ENCODE measurements around the gene PLCG2.
"Not testable (repeated sequence)": the region's sequence is repeated elsewhere in the genome, so short reads cannot be mapped to it uniquely, and the experiment has no call there.

Gene PLCG2

DNA sequence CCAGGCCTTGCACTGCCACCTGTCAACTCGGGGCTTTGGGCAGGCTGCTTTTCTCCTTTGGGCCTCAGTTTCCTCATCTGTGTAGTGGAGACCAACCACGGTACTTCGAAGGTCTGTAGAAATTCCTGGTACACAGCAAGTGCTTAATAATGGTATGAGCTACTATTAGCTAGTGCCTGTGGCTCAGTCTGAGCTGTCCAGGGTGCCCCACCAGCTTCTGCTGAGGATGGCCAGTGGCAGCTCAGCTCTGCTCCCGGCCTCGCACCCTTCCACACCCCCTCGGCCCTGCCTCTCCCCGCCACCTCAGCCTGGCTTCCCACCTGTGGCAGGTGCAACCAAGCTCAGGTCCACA is 26.2 kb upstream of the PLCG2 start:
- no peak for DNase-seq (ENCODE audit: low read depth in 2 of 2, low spot score in 1 of 2)

DNA sequence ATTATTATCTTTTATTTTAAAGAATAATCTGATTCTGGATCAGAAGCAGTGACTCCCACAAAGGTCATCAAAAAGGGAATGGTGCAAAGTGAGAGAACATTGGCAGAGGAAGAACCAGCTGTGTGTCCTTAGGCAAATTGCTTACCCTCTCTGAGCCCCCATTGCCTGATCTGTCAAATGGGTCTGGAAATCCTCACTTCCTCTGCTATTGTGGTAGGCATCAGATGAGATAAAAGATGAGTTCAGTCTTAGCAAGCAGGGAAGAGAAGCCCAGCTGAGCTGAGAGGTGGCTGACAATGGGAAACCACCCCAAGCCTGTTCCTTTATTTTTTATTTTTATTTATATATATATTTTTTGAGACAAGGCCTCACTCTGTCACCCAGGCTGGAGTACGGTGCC is 24.2 kb upstream of the PLCG2 start:
- DNase-seq (ENCODE audit: low read depth in 2 of 2, low spot score in 1 of 2), result no peak

DNA sequence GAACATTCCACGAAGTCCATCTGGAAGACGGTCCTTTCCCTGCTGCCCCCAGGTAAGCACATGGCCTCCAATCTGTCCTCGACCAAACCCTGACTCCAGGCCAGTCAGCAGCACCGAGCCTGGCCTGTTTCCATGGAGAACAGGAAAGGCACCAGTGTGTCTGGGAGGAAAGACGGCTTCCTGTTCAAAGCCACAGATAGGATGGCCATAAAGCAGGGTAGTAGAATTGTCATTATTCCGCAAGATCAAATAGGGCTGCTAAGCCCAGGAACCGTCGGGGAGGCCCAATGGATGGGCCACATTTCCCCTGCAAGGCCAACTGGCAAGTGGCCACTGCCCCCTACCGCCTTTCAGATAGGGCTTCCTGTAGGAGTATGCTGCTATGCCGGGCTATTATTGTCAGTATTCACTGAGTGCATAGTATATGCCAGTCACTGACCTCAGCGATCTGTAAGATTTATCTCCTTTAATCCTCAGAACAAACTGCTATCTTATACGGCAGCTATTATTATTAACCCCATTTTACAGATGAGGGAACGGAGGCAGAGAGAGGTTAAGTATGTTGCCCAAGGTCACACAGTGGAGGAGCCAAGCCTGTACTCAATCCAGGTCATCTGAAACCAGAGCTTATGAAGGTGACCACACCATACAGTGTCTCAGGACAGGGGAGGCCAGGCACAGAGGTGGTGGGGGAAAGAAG is 23.0 kb upstream of the PLCG2 start:
- no peak for DNase-seq (ENCODE audit: low read depth in 2 of 2, low spot score in 1 of 2)

DNA sequence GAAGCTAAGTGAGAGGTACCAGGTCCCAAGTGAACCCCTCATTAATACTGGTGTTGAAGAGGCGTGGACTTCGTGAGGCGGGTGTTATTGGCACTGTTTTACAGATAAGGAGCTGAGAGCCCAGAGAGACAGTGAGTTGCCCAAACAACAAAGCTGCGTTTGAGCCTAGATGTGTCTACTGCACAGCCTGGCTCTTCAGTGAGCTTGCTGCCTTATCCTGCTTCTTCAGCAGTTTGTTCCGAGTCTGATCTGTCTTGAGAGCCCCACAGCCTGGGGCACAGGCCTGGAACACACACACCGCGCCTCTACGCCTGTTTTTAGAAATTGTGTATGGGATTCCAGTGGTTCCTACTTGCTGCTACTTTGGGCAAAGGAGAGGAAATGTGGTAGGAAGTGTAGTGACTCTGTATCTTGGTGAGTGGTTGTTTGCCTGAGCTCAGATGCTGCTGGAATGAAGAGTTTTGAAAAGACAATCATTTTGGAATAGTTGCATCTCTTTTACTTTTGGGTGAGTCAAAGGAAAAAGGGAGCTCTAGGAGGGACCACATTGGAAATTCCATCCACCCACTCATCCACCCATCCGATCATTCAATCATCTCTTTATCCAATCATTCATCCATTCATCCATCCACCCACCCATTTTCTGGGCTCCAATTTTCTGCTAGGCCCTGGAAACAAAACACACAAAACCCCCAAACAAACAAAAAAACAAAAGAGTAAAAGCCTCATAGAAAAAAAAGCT is 22.3 kb upstream of the PLCG2 start:
- DNase-seq (ENCODE audit: low read depth in 2 of 2, low spot score in 1 of 2), result no peak

DNA sequence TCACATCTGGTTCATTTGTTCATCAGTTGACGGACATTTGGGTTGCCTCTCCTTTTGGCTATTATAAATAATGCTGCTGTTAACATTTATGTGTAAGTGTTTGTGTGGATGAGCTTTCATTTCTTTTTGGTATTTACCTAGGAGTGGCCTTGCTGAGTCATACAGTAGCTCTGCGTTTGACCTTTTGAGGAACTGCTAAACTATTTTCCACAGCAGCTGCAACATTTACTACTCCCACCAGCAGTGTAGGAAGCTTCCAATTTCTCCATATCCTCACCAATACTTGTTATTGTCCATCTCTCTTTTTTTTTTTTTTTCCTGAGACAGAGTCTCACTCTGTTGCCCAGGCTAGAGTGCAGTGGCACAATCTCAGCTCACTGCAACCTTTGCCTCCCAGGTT is 20.7 kb upstream of the PLCG2 start:
- DNase-seq (ENCODE audit: low read depth in 2 of 2, low spot score in 1 of 2), result no peak

DNA sequence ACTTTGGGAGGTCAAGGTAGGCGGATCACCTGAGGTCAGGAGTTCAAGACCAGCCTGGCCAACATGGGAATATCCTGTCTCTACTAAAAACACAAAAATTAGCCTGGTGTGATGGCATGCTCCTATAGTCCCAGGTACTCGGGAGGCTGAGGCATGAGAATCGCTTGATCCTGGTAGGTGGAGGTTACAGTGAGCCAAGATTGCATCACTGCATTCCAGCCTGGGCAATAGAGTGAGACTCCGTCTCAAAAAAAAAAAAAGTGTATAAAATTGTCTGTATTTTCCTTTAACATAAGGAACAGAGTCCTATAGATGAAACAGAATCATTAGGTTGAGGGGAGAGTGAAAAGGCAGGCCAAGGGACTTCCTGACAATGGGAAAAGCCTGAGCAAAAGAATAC is 16.8 kb upstream of the PLCG2 start:
- DNase-seq (ENCODE audit: low read depth in 2 of 2, low spot score in 1 of 2), result not testable (repeated sequence)

DNA sequence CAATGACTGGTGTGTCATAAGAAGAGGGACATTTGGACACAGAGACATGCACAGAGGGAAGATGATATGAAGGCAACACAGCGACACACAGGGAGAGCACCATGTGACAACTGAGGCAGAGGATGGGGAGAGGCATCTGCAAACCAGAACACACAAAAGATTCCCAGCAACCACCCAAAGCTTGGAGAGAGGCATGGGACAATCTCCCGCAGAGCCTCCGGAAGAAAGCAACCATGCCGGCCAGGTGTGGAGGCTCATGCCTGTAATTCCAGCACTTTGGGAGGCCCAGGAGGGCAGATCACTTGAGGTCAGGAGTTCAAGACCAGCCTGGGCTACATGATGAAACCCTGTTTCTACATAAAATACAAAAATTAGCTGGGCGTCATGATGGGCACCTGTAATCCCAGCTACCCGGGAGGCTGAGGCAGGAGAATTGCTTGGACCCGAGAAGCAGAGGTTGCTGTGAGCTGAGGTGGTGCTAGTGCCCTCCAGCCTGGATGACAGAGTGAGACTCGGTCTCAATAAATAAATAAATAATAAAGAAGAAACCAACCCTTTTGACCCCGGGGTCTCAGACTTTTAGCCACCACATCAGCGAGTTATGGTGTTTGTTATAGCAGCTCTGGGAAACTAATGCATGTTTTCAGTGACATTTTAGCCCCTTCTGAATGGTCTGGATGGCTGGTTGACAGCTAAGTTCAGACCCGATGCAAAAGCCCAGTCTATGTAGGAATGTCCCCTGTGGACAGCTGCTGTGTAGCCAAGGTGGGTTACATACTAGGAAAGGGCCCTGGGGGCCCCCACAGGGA is 13.8 kb upstream of the PLCG2 start:
- no peak for DNase-seq (ENCODE audit: low read depth in 2 of 2, low spot score in 1 of 2)

DNA sequence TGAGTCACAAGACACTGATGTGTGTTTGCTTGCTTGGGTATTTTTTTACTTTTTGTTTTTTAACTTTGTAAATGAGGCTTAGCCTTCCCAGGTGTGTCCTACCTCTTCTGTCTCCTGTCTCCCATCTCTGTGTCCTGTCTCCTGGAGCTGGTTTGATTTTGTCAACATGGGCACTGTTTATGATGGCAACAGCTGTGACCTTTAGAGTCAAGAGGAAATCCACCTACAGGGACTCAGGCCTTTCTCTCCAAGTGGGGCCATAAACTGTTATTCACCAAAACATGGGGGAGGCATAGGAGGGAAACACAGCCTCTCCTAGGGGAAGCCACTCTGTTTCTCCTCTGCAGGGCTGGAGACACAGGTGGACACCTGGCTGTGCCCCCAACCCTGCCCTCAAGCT is 13.1 kb upstream of the PLCG2 start:
- DNase-seq (ENCODE audit: low read depth in 2 of 2, low spot score in 1 of 2), result no peak

DNA sequence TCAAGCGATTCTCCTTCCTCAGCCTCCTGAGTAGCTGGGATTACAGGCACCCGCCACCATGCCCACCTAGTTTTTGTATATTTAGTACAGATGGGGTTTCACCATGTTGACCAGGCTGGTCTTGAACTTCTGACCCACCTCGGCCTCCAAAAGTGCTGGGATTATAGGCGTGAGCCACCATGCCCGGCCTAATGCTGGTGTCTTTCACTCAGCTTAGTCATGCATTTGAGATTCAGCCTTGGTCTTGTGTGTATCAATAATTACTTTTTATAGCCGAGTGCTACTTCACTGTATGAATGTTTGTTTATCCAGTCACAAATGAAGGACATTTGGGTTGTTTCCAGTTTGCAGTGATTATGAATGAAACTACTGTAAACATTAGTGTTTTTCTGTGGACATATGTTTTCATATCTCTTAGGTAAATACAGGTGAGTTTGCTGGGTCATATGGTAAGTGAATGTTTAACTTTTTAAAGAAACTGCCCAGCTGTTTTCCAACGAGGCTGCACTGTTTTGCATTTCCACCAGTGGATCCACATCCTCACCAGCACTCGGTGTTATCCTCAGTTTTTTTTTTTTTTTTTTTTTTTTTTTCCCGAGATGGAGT is 11.0 kb upstream of the PLCG2 start:
- no peak for DNase-seq (ENCODE audit: low read depth in 2 of 2, low spot score in 1 of 2)

DNA sequence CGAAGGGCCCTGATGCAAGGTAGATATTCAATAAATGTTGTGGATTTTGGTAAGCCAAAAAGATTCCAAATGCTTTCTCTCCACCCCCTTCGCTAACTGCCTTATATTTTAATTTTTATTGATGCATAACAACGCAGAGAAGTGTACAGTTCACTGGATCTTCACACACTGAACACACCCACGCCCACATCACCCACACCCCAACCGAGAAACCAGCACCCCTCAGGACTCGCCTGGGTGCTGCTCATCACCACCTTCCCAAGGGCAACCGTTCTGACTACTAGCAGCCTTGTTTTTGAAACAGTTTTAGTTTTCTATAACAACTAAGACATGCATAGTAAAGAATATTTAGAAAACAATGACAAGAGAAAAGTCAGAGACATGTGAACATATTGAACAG is 9.1 kb upstream of the PLCG2 start:
- DNase-seq (ENCODE audit: low read depth in 2 of 2, low spot score in 1 of 2), result no peak

DNA sequence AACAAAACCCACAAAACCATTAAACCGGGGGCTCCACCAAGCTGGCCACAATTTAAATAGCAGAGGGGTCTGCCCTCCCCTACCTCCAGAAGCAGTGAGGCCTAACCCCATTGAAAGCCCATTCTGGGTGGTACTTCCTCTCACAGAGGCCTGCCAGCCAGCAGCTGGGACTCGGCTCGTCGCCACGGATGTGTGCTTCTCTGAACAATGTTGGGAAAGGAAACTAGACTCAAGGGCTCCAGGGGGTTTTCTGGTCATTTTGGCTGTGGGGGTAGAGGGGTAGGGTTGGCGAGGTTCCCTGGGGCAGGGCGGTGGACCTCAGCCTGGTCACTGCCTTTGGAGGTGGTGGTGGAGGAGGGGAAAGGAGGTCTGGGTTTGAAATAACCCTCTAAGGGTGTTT is 4.7 kb upstream of the PLCG2 start:
- no peak for DNase-seq (ENCODE audit: low read depth in 2 of 2, low spot score in 1 of 2)

DNA sequence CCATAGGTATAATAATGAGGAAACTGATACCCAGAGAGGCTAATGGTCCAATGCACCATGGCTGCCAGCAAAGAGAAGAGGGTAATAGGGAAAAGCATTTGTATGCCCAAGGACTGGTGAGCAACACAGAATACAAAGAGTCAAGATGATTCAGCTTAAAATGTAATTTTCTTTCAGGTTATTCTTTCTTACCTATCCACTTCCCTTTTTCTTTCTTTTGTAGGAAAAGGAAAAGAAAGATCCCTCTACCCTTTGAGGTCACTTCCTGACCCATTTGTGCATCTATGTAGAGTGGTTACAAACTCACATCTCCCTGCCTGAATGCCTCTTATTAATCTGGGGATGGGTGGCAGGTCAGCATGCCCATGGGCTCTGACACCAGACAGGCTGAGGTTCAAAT is 3.5 kb upstream of the PLCG2 start:
- DNase-seq (ENCODE audit: low read depth in 2 of 2, low spot score in 1 of 2), result no peak

DNA sequence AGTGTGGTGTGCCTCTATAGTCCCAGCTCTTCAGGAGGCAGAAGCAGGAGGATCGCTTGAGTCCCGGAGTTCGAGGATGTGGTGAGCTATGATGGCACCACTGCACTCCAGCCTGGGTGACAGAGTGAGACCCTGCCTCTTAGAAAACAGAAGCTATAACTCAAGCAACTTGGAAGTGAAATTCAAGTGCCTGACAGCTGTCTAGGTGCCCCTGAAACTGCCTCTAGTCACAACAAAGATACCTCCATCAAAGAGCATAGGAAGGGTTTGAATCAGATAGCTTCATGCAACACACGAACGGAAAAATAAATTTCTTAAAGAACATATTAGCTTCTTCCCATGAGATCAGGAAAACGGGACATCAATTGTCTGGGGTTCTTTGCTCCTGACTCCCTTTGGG is 860 bp upstream of the PLCG2 start:
- no peak for DNase-seq (ENCODE audit: low read depth in 2 of 2, low spot score in 1 of 2)

DNA sequence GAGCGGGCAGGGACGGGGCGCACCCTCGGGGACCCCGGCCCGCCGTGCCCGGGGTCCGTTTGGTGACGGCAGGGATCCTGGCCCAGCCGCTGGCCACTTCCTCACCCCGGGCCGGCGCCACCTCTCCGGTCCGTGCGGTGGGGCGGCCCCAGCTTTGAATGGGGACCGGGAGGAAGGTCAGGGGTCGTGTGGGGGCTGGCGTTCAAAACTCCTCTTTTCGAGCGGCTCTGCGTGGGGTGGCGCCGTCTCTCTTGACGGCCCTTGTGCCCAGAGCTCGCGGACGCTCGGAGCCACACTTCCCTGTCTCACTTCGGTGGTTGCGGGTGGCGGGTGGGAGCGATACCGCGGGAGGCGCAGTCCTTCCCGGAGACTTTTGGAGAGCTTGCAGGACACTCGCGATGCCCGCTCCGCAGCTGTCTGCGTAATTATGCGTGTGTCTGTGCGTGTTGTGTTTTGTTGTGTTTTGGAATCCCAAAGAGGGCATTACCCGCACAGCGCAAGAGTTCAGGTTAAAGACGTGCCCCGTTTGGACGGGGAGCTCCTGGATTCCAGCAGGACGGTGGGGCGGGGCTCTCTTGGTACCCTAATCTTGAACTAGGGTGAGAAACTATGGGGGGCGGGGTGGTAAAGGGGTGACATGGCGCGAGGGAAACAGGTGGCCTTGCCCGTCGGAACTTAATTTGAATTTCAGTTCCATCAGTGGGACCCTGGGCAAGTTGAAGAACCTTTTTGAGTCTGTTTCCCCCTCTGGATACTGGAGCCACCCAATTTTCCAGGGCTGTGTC is 637 bp downstream of the PLCG2 start:
- no peak for DNase-seq (ENCODE audit: low read depth in 2 of 2, low spot score in 1 of 2)

DNA sequence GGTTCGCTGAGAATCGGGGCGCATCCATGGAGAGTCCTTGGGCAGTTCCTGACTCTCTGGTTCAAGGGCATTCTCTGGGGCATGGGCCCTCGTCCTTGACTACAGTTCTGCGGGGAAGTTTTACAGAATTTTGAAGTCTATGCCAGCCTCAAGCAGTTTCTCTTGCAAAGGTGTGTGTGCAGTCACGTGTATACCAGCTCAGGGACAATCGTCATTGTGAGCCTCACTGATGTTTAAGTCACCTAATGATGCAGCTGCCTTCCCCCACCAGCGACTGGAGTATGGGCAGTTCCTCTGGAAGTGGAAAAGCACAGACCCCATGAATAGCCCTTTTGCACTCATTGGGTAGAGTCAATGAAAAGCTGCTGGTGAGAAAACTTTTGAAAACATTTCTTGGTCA is 1.3 kb downstream of the PLCG2 start:
- DNase-seq (ENCODE audit: low read depth in 2 of 2, low spot score in 1 of 2), result no peak

DNA sequence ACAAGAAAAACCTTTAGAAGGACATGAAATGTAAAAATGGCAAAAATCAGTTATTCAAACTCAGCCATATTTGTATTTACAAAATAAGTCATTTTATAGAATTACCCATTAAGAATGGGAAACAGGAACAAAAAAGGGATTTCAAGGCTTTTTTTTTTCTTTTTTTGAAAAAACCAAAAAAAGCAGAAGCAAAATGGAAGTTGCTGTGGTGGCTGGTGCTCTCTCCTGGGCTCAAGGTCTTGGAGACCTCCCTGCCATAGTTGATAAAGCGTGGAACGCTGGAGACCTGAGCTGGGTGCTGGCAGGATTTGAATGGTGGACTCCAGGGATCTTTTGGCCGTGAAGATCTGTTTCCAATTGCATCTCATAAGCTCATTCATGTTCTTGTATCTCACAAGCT is 3.1 kb downstream of the PLCG2 start:
- no peak for DNase-seq (ENCODE audit: low read depth in 2 of 2, low spot score in 1 of 2)

DNA sequence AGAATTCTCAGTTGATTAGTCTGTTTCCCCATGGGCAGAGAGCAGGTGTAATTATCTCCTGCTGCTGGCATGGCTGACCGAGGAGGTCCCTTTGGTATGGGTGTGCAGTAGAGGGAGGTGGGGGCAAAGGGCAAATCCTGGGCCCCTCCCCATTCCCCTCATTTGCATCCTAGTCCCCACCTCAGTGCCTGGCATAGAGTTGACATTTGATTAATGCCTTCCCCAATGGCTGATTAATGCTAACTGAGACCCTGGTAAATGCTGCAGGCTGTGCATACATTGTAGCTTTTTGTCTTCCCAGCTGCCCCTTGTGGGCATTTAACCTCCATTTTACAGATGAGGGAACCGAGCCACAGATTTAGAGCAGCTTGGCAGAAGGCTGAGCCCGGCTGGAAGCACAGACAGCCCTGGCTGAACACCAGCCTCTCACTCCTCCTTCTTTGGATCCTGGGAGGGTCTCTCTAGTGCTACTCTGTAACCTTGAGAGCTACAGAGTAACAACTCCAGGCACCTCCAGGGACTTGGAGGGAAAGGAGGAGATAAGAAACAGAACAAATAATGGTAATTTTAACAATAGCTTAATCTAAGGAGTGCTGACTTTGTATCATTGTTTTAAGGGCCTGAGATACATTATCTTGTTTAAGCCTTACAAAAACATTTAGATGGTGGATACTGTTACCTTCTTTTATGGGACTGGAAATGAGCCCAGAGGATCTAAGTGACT is 5.1 kb downstream of the PLCG2 start:
- no peak for DNase-seq (ENCODE audit: low read depth in 2 of 2, low spot score in 1 of 2)

DNA sequence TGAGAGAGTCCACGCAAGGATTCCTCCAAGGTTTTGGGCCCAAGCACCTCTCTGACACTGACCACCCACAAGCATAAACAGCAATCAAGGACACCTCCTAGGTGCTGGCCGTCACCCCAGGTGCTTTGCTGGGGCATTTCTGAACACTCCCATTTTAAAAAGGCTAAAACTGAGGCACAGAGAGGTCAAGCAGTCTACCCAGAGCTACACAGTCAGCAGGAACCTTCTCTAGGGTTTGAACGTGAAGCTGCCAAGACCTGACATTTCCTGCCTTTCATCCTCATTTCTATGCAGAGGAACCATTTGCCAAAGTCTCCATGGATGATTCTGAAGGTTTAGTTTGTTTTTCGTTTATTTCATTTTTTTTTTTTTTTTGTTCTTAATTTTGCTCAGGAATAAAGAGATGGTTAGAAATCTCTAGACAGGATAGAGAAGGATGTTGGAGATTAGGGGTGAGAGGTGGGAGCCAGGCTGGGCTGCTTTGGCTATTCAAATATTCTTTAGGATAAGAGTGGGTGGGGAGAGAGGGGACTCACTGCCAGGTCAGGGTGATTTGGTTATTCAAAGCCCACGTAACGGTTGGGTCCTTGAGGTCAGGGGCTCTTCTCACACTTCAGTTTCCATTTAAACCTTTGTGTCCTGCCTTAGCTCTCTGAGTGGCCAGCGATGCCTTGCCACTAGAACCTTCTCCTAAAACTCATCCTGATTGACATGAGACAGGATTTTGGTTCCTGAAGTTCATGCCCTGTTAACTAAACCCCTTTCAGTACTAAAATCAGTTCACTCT is 6.2 kb downstream of the PLCG2 start:
- DNase-seq (ENCODE audit: low read depth in 2 of 2, low spot score in 1 of 2), result no peak

DNA sequence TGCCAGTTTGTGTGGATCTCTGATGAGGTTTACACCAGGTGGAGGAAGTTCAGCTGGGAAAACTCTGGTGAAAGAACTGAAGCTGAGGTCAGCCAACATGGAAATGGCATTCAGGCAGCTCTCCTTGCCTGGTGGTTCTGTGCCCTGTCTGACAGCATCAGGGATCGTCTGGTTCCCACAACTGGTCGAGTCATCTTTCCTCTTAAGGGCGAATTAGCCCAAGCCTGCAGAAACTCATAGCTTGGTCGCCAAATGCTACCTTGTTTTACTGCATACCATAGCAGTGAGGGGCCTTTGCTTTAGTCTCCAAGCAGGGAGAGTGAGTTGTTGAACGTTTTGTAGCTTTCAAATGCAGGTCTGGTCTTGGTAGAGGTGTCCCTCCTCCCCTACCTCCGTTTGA is 7.2 kb downstream of the PLCG2 start:
- DNase-seq (ENCODE audit: low read depth in 2 of 2, low spot score in 1 of 2), result no peak

DNA sequence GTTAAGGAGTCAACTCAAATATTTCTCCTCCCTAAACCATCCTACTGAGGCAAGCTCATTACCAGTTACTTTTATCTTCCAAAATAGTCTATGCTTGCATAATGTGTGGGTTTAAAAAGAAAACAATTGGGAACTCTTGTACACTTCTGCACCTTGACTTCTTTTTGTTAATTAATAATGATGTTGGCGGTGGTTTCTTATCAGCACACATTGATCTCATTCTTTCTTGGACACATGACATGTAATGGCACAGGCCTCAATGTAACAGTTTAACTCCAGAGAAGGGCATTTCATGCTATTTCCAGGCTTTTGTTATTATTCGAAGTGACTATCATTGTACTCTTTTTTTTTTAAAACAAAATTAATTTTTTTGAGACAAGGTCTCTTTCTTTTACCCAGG is 7.8 kb downstream of the PLCG2 start:
- no peak for DNase-seq (ENCODE audit: low read depth in 2 of 2, low spot score in 1 of 2)

All from stimulated activated CD8-positive, alpha-beta memory T cell treated with anti-CD3 and anti-CD28 coated beads, Interleukin-4, amount 100 ng/mL, for 1 hour (primary cell).